Karpas-422 (cell line): ENCODE measurements around the gene C14orf93. TPM values are rescaled to one million over a fixed set of nuclear protein-coding genes. Genes with fewer than 3 reads are reported as not detected.

Experiments used
- DNase-seq: peaks from one replicate; pipeline ENCODE4 v3.0.0-alpha.2; 2015
- H2AFZ ChIP-seq: fragments of 200-600 bp; sonication (generic); 2 replicates; pipeline ENCODE4 v1.6.1; 2014; ENCODE audit warnings: antibody characterized with exemption, low read length, mixed read lengths
- H3K27ac ChIP-seq: fragments of 200-600 bp; sonication (generic); 2 replicates; pipeline ENCODE4 v1.5.1; 2014; ENCODE audit warnings: mild to moderate bottlenecking, low read length, moderate library complexity
- H3K27me3 ChIP-seq: fragments of 200-600 bp; sonication (generic); 2 replicates; pipeline ENCODE4 v1.6.1; 2014; ENCODE audit warnings: low read length, mixed read lengths
- H3K36me3 ChIP-seq: fragments of 200-600 bp; sonication (generic); 2 replicates; pipeline ENCODE4 v1.6.1; 2014; ENCODE audit warnings: low read length, mixed read lengths; ENCODE audit not compliant: insufficient read depth
- H3K4me1 ChIP-seq: fragments of 200-600 bp; sonication (generic); 2 replicates; pipeline ENCODE4 v1.6.1; 2014; ENCODE audit warnings: mild to moderate bottlenecking, low read length, mixed read lengths
- H3K4me2 ChIP-seq: fragments of 200-600 bp; sonication (generic); 2 replicates; pipeline ENCODE4 v1.6.1; 2014; ENCODE audit warnings: low read length, low read depth, mild to moderate bottlenecking; ENCODE audit not compliant: poor library complexity, severe bottlenecking
- H3K4me3 ChIP-seq: fragments of 200-600 bp; sonication (generic); 2 replicates; pipeline ENCODE4 v1.5.1; 2014; ENCODE audit warnings: mild to moderate bottlenecking, antibody characterized with exemption, low read length, mixed read lengths
- H3K79me2 ChIP-seq: fragments of 200-600 bp; sonication (generic); 2 replicates; pipeline ENCODE4 v1.6.1; 2014; ENCODE audit warnings: mild to moderate bottlenecking, low read length, mixed read lengths
- H3K9ac ChIP-seq: fragments of 200-600 bp; sonication (generic); 2 replicates; pipeline ENCODE4 v1.6.0; 2014; ENCODE audit warnings: low read length
- H3K9me2 ChIP-seq: fragments of 200-600 bp; sonication (generic), shearing (Covaris generic); replicated peaks from 2 replicates; pipeline ENCODE4 v1.6.0; 2014; ENCODE audit warnings: mild to moderate bottlenecking, low read length, moderate library complexity; ENCODE audit not compliant: insufficient read depth
- H3K9me3 ChIP-seq: fragments of 300-700, 200-600 bp; sonication (generic); 2 replicates; pipeline ENCODE4 v1.6.1; 2014; ENCODE audit warnings: low read length, mixed read lengths
- H4K20me1 ChIP-seq: fragments of 200-600 bp; sonication (generic); 2 replicates; pipeline ENCODE4 v1.6.1; 2014; ENCODE audit warnings: mild to moderate bottlenecking, antibody characterized with exemption, low read length, low read depth; ENCODE audit not compliant: insufficient read depth
- total RNA-seq: library from RNA; depleted of rRNA; stranded (reverse); fragments of >200 nt; shearing (Covaris generic); gene quantifications from 2 replicates; pipeline ENCODE4 v1.2.3, GENCODE V29; 2014; ENCODE audit warnings: low replicate concordance

Gene C14orf93
- total RNA-seq, 1 experiment from 2014 or later, result 43.2 TPM

- no peak overlapping the region for H3K4me3 ChIP-seq
- 0 out of 2 replicates have a peak, but pooled peaks cover 2% of the 10 kb centered on the region for H3K36me3 ChIP-seq
- no peak overlapping the region for H2AFZ ChIP-seq
- peaks cover 5% of the 10 kb centered on the region; the same call in 1 of the 2 replicates for H4K20me1 ChIP-seq
- H3K9me3 ChIP-seq, result no peaks in the 10 kb centered on the region
- no peak overlapping the region for H3K4me2 ChIP-seq
- H3K4me1 ChIP-seq, result peaks cover 19% of the 10 kb centered on the region
- no peaks in the 10 kb centered on the region for H3K27me3 ChIP-seq
- DNase-seq, result no peak
- no peak overlapping the region for H3K9ac ChIP-seq
- H3K79me2 ChIP-seq, result no peaks in the 10 kb centered on the region
- no peak overlapping the region for H3K27ac ChIP-seq
- H3K9me2 ChIP-seq, result no peaks in the 10 kb centered on the region
These were observed 45.2 kb upstream of the C14orf93 start for GRCh38 chr14:23055147-23055550.

- H3K79me2 ChIP-seq, result no peaks in the 10 kb centered on the region
- peak; percentile 70 for DNase-seq
- H3K4me2 ChIP-seq, result no peak overlapping the region
- no peak overlapping the region for H3K4me3 ChIP-seq
- H3K9me2 ChIP-seq, result no peaks in the 10 kb centered on the region
- no peak overlapping the region for H2AFZ ChIP-seq
- peaks cover 5% of the 10 kb centered on the region; the same call in 1 of the 2 replicates for H4K20me1 ChIP-seq
- H3K4me1 ChIP-seq, result peaks cover 19% of the 10 kb centered on the region
- no peaks in the 10 kb centered on the region for H3K27me3 ChIP-seq
- H3K9ac ChIP-seq, result no peak overlapping the region
- no peaks in the 10 kb centered on the region for H3K36me3 ChIP-seq
- no peaks in the 10 kb centered on the region for H3K9me3 ChIP-seq
- no peak overlapping the region for H3K27ac ChIP-seq
These were observed 44.3 kb upstream of the C14orf93 start for GRCh38 chr14:23054000-23054811.

GRCh38 chr14:23053426-23053825 is 43.5 kb upstream of the C14orf93 start:
- H3K27ac ChIP-seq, result no peak overlapping the region
- H3K36me3 ChIP-seq, result no peaks in the 10 kb centered on the region
- H3K79me2 ChIP-seq, result no peaks in the 10 kb centered on the region
- no peak overlapping the region for H3K4me3 ChIP-seq
- no peak for DNase-seq
- H3K9me2 ChIP-seq, result no peaks in the 10 kb centered on the region
- peaks cover 5% of the 10 kb centered on the region; the same call in 1 of the 2 replicates for H4K20me1 ChIP-seq
- H2AFZ ChIP-seq, result no peak overlapping the region
- H3K4me1 ChIP-seq, result peaks cover 19% of the 10 kb centered on the region
- no peaks in the 10 kb centered on the region for H3K9me3 ChIP-seq
- no peaks in the 10 kb centered on the region for H3K27me3 ChIP-seq
- H3K4me2 ChIP-seq, result no peak overlapping the region
- no peak overlapping the region for H3K9ac ChIP-seq

GRCh38 chr14:23052671-23053070 is 42.7 kb upstream of the C14orf93 start:
- Histone ChIP-seq H3K4me1 (peaks cover 13% of the 10 kb centered on the region), H2AFZ (no peak overlapping the region), H3K9ac (no peak overlapping the region), H4K20me1 (peaks cover 5% of the 10 kb centered on the region; the same call in 1 of the 2 replicates), H3K27ac (no peak overlapping the region), H3K36me3 (no peaks in the 10 kb centered on the region), H3K9me2 (no peaks in the 10 kb centered on the region), H3K9me3 (no peaks in the 10 kb centered on the region), H3K4me3 (no peak overlapping the region), H3K79me2 (no peaks in the 10 kb centered on the region), H3K27me3 (no peaks in the 10 kb centered on the region), H3K4me2 (no peak overlapping the region)
- no peak for DNase-seq

GRCh38 chr14:23052182-23052623 is 42.3 kb upstream of the C14orf93 start:
- Histone ChIP-seq H3K9me2 (no peaks in the 10 kb centered on the region), H3K4me1 (peaks cover 11% of the 10 kb centered on the region), H3K27me3 (no peaks in the 10 kb centered on the region), H3K27ac (no peak overlapping the region), H4K20me1 (peaks cover 5% of the 10 kb centered on the region; the same call in 1 of the 2 replicates), H3K36me3 (no peaks in the 10 kb centered on the region), H3K9me3 (no peaks in the 10 kb centered on the region), H3K4me2 (no peak overlapping the region), H2AFZ (no peak overlapping the region), H3K4me3 (no peak overlapping the region), H3K79me2 (no peaks in the 10 kb centered on the region), H3K9ac (no peak overlapping the region)
- DNase-seq, result no peak

- Histone ChIP-seq H3K4me1 (peaks cover 3% of the 10 kb centered on the region), H3K36me3 (no peaks in the 10 kb centered on the region), H3K9me3 (no peaks in the 10 kb centered on the region), H3K9ac (no peak overlapping the region), H3K27me3 (no peaks in the 10 kb centered on the region), H3K27ac (no peak overlapping the region), H3K79me2 (no peaks in the 10 kb centered on the region), H4K20me1 (no peaks in the 10 kb centered on the region), H2AFZ (no peak overlapping the region), H3K4me3 (no peak overlapping the region), H3K4me2 (no peak overlapping the region), H3K9me2 (no peaks in the 10 kb centered on the region)
- no peak for DNase-seq
These were observed 41.5 kb upstream of the C14orf93 start for GRCh38 chr14:23051141-23052057.

GRCh38 chr14:23049011-23049410 is 39.1 kb upstream of the C14orf93 start:
- no peaks in the 10 kb centered on the region for H3K9me3 ChIP-seq

More at GRCh38 chr14:23049011-23049410, 39.1 kb upstream of the C14orf93 start:
- H3K36me3 ChIP-seq, result no peaks in the 10 kb centered on the region
- no peaks in the 10 kb centered on the region for H3K79me2 ChIP-seq
- no peak overlapping the region for H3K4me2 ChIP-seq
- no peaks in the 10 kb centered on the region for H4K20me1 ChIP-seq
- H3K9ac ChIP-seq, result no peak overlapping the region
- no peaks in the 10 kb centered on the region for H3K4me1 ChIP-seq
- no peak overlapping the region for H3K27ac ChIP-seq
- H3K9me2 ChIP-seq, result no peaks in the 10 kb centered on the region
- H3K4me3 ChIP-seq, result no peak overlapping the region
- H3K27me3 ChIP-seq, result no peaks in the 10 kb centered on the region
- no peak overlapping the region for H2AFZ ChIP-seq
- DNase-seq, result no peak
